NCI-H524 (cell line): Measurements from ENCODE around the gene ABCB6.

Experiments
- DNase-seq, 2 experiments: peaks; one replicate each; lab custom pipeline; 2025; lab: John Stamatoyannopoulos, UW

ABCB6 gene

GRCh38 chr2:219245148-219245898 is 26.6 kb upstream of the ABCB6 start, which contains the start of the genes GLB1L and STK16:
TSS of gene GLB1L (minus strand) at chr2:219245444. CDS start at chr2:219243573, 1,871 bp downstream.
TSS of gene STK16 (plus strand) at chr2:219245479. CDS start at chr2:219246000, 521 bp downstream.
- peak; percentile 59 to 85 for DNase-seq

DNA sequence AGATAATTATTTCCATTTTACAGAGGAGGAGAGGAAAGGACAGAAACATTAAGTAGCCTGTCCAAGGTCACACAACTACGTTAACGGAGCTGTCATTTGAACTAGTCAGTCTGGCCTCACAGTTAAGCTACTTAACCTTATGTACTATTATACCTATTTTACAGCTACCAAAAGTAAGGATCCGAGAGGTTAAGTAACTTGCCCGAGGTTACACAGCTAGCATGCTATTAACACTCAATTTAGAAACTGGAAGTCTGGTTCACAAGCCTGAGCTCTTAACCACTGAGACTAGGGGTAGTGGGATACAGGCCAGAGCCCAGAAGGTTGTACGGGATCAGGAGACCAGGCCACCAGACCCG is 26.0 kb upstream of the ABCB6 start:
- DNase-seq = no peak

GRCh38 chr2:219243291-219243761 is 24.6 kb upstream of the ABCB6 start:
- no peak for DNase-seq

DNA sequence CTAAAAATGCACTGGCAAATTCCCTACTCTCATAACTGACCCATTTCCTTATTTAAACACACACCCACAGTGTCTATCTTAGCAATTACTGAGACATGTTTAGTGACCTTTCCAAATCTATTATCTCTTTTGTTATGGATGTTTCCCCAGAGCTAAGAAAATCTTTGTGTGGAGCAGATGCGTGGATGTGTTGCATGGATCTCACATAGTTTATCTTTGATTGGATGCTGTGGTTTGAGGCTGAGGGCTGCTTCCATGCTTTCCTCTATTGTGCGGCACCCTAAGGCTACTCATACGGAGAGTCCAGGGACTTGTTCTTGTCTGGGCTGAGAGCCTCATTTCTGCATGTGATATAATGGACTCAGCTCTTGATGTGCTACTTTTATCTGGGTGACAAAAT is 15.6 kb upstream of the ABCB6 start:
- DNase-seq = no peak

DNA sequence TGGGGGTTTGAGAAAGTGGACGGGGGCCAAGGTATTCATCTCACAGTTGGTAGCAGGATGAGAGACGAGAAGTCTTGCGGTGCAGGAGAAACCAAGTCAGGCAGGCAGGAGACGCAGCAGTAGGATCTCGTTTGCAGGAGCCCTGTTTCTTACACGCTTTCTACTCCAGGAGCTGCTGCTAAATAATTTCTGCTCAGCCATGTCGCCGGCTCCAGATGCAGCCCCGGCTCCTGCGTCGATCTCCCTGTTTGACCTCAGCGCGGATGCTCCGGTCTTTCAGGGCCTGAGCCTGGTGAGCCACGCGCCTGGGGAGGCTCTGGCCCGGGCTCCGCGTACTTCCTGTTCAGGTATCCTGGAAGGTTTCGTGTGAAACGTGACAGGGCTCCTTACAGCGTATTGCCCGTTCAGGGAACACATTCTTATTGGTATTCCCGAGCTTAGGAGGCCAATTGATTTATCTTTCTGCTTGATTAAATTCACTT is 11.3 kb upstream of the ABCB6 start:
- DNase-seq = peak in 1 of 2 experiments; percentile 30

GRCh38 chr2:219229305-219230058 is 10.7 kb upstream of the ABCB6 start, which contains the start of the genes ANKZF1 and ATG9A:
TSS of gene ANKZF1 (plus strand) at chr2:219229806. CDS start at chr2:219230258, 452 bp downstream.
TSS of gene ATG9A (minus strand) at chr2:219229636. CDS start at chr2:219228024, 1,612 bp downstream.
- peak; percentile 97 for DNase-seq

DNA sequence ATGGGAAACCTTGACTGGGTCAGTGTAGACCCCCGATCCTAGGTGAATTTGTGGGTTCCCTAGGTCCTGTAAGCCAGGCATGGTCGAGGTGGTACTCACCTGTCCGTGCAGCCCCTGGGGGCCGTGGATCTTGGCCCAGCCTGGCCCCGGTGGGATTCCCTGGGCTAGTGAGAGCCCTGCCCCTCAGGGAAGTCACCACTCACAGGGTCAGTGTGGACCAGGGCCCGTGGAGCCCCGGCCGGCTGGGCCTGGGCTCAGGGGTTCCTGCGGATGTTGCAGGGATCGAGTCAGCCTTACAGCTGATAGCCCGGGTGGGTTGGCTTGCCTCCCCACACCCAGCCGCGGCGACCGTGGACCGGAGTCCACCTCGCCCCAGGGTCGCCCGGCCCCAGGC is 10.2 kb upstream of the ABCB6 start:
- DNase-seq = no peak

DNA sequence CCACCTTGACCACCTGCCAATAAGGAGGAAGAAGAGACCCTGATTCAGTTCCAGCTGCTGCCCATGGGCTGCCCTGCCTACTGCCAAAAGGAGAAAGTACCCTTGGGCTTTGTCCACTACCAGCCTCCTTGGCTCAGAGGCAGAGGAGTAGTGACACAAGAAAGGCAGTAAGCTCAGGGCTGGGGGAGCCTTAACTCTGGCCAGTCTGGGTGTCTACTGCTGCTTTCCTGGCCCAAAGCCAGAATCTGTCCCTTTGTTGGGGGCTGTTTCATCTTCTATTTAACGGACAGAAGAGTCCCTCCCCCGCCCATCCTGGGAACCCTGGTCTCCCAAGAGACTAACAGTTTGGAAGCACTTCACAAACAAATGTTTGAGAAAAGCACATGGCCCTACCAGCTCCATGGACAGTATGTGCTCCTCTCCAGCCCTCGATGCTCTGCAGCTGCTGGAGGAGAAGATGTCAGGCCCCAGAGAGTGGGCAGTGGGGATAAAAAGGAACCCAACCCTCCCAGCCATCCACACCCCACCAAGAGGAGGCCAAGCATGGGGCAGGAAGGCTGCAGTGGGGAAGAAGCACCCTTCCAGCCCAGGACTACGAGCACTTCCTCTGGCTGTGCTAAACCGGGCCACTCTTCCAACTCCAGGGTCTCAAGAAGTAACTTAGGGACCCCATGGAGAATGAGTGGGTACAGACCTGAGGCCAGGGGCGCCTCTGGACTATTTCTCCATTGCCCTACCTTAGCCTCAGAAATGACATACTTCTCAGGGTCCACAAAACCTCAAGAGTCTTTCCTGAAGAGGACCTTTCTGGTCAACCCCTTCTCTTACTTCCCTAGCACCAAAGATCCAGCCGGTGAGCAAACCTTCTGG is 9.5 kb upstream of the ABCB6 start:
- DNase-seq = no peak

DNA sequence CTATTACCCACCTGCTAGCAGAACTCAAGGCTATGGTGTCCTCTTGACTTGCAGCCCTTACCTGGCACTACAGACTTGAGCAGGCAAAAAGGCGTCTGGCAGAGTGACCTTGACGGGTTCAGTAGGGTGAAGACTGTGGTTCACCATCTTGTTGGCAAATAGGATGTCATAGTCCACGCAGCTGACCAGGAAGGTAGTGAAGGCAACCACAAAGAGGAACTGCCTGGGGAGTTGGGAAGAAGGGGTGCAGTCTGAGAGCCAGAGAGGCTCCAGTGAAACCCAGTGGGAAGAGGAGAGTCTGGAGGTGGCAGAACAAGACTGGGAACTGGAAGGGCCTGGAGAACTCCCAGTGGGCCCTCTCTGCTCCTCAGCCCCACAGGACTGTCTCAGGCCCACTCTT is 6.6 kb upstream of the ABCB6 start:
- no peak for DNase-seq

DNA sequence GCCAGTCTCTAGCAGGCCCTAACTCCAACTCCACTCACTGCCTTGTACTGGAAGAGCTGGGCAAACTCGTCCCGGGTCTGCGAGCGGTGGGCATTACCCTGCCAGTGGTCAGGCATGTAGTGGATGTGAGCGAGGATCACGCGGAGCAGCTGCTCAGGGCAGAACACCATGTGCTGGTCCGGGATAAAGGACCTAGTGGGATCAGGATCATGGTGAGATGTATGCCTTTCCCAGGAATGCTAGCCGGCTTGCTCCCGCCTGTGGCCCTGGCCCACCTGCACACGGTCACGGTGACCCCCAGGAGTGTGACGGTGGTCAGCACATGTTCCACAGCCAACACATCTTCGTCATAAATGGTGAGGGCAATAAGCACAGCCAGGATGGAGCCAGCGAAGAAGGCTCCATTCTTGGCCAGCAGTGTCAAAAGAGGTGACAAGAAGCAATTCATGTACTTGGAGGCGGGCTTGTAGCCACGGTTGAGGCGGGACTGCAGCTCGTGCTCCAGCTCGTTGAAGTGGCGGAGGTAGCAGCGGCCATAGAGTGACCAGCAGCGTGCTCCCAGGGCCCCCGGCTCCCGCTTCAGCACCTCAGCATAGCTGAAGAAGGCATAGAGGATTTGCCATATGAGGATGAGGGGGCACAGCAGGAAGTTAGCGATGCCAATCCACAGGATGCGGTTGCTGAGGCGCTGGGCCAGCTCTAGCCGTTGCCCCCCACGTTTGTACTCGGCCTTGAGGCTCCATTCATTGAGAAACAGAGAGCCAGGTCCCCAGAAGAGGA is 5.3 kb upstream of the ABCB6 start:
- DNase-seq = no peak

DNA sequence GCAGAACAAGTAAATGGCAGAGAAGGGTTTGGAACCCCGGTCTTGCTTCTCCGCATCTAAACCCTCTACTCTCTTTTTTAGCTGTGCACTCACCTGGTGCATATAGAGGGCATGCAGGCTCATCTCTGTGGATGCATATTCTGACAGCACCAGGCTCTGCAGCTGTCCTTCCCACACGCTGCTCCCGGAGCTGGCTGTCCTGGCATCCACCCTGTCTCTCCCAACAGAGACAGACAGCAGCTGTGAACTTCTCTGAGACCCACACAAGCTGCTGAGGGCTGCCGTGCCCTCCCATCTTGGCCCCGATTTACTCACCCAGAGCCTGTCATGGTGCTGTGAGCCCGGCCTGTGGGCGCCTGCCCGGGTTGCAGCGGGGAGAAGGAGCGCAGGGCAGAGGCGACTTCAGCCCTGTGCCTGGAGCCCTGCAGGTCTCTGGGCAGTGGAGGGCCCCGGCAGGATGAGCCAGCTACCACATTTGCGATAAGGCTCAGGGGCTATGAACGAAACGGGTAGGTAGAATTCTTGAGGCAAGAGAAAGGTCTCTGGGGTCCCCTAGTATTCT is 3.3 kb upstream of the ABCB6 start:
- no peak for DNase-seq

- no peak for DNase-seq
Measured at GRCh38 chr2:219220652-219221402, 2.1 kb upstream of the ABCB6 start.

- DNase-seq = no peak
Measured at GRCh38 chr2:219219784-219220532, 1.2 kb upstream of the ABCB6 start.

DNA sequence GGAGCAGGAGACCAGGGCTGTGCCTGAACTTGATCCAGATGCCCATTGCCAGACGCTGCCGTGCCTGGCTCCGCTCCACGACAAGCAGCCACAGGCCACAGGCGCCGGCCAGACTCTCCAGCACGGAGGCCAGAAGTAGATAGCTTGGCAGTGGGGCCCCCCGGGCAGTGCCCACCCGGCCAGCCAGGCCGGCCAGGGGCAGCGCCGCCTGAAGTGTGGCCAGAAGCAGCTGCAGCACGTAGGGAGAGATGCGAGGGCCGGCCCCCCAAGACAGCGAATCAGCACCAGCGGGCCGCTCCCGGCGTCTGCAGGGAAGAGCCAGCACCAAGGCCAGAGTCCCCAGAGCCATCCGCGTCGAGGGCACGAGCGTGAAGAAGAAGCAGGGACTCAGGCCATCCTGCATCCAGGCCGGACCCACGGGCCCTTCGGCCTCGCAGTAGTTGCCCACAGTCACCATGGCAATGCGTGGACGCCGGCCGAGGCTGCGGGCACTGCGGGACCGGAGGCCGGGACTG is 484 bp downstream of the ABCB6 start:
- peak in 1 of 2 experiments; percentile 58 for DNase-seq

DNA sequence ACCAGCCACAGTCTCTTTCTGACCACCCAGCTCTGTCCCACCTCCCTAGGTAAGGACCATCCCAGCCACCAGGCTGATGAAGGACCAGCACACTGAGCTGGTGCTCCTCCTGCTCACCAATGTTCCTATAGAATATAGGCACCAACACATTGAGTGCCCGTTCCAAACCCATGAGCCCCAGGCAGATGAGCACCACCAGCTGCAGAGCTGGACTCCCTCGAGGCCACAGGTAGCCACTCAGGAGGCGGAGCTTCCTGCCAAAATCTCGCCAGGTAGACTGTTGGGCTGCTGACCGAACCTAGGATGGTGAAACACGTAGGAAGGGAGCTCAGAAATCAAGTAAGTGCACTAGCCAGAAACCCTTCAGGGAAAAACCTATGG is 2.2 kb downstream of the ABCB6 start:
- no peak for DNase-seq

GRCh38 chr2:219215871-219216534 is 2.8 kb downstream of the ABCB6 start:
- DNase-seq = no peak

GRCh38 chr2:219214786-219215185 is 4.0 kb downstream of the ABCB6 start:
- DNase-seq = no peak

DNA sequence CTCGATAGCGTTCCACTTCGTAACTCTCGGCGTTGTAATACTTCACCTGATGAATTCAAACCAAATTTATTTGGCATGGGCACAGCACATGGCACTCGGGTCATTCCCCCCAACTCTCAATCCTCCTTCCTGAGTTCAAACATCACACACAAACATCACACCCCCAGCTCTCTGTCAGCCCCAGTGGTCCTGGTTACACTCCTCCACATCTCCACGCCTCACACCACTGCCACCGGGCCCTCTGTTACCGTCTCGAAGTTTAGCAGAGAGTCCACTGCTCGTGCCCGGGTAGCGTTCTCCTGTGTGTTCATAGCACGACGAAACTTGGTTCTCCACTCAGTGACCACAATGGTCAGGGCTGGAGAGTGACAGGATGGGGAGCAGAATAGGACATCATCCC is 4.6 kb downstream of the ABCB6 start:
- DNase-seq = no peak
